GM21360 (cell line): ENCODE data around the gene TWIST2.

ENCODE experiments used
- ATAC-seq: cut with Tn5 transposase; IDR thresholded peaks from one replicate; pipeline ENCODE4 v1.9.1; 2021; ENCODE audit warnings: mild to moderate bottlenecking, moderate library complexity; ENCODE audit not compliant: unreplicated experiment

The TWIST2 gene

DNA sequence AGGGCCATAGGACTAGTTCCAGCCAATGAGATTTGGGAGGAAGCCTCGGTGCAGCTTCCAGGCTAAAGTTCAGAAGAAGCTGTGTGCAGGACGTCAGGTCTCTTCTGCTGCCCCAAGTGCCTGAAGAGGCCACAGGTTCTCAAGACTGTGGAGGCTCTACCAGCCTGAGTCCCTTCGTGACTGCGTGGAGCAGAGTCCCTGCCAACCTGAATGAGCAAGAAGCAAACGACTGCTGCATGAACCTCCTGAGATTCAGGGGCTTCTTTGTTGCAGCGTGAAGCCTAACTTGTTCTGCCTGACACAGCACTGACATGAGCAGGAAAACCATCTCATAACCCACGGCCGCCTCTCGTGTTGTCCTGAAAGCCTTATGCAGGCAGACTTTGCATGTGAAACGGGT is 39.7 kb downstream of the TWIST2 start:
- ATAC-seq, result no peak

DNA sequence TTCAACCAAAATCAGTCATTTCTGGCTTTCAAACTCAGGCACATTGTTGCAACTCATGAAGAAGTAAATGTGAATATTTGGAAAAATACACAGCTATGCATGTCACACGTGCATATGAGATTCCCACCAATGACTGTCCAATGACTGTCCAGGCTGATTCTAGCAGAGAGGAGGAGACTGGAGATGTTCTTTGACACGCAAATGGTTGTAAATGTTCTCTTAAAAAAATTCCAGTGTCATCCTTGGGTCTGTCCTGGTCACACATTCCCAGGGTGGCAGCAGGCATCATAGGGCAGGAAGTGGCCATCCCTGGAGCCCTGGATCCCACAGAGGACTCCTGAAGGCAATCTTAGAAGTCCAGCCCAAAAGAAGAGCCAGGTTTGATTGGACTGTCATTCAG is 40.9 kb downstream of the TWIST2 start:
- ATAC-seq, result no peak

GRCh38 chr2:238890131-238890530 is 42.2 kb downstream of the TWIST2 start:
- no peak for ATAC-seq

GRCh38 chr2:238890618-238891456 is 43.0 kb downstream of the TWIST2 start:
- no peak for ATAC-seq

DNA sequence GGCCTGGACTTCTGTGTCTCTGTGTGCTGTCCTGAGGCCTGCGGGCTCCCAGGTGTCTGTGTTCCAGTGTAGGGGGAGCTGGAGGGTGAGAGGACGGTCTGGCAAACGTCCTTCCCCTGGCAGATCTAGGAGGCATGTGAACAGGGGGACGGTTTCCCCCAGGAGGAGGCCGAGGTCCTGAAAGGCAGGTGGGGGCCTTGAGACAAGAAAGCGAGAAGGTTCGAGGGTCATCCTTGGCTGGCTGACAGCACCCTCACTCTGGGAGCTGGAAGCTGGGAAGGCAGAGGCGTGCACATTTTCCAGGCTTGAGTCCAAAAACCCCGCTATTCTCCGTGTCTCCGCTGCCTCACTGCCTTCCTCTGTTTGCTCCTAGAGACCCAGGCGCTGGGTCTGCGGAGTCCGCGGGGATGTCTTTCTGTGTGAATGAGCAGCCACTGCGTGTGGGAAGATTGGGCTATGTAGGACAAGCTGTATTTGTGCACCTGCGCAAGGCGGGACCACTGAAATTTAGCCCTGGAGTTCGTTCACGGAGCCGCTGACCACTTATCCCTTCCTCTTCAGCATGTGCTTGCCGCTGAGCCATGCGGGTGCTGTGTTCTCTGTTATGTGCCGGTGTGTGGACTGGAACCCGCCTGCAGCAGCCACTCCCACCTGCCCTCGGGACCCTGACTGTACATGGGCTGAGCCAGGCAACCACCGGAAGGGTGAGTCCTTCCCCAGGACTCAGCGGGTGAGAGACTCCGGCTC is 43.7 kb downstream of the TWIST2 start:
- ATAC-seq, result no peak

DNA sequence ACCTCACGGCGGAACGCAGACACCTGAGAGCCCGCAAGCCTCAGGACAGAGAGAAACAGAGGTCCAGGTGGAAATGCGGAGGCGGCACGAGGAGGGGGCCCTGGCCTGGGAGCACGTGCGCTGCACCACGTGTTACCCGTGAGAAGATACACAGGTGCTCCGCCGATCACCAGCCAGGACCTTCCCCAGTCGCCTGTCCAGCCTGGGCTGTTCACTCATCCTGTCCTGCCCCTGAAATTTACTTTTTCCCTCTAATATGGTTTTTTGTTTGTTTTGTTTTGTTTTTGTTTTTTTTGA is 44.3 kb downstream of the TWIST2 start:
- no peak for ATAC-seq

DNA sequence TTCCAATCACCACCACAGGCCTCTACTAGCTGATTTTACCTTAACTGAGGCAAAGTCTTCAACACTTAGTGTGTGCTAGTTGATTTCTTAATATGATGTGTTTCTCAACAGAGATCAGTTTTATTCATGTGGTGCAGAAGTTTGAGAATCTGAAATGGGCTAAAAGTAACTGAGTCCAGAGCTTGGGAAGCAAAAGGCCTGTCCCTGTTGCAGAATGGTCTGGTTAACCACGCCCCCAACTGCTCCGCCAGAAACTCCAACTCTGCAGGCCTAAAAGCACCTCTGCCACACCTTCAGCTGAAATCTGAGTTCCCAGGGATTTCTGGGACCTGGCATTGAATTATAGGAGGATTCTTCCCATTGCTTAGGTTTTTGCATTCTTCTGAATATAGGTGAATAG is 44.9 kb downstream of the TWIST2 start:
- ATAC-seq, result no peak

- ATAC-seq, result no peak
These were observed 45.6 kb downstream of the TWIST2 start for GRCh38 chr2:238893349-238894000.

DNA sequence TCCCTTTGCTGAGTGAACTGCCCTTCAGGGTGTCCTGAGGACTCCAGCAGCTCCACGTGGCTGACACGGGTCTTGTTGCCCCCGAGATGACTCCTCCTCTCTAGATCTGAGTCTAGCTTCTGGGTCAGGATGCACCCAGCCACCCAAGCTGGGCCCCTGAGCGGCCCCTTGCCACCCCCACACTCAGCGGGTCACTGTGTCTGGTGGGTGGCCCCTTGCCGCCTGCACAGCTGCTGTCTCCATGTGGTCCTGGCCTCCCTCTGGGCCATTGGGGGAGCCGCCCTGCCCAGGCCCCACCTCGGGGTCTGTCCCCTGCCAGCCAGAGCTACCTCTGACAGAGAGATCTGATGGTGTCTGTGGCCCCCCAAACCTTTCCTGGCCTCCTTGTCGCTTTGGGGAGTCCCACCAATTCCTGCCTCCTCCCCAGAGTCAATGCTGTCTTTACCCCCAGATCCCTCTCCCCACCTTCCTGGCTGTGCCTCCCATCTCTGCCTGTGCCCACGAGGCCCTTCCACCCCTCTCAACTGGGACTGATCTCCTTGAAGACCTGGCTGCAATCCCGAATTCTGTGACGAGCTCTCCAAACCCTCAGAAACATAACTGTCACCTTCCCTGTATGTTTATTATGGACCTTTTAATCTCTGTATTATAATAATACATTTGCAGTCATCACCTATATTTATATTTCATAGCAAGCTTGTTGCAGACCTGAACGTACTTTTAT is 46.5 kb downstream of the TWIST2 start:
- ATAC-seq, result no peak

- ATAC-seq, result no peak
These were observed 47.0 kb downstream of the TWIST2 start for GRCh38 chr2:238894950-238895298.

GRCh38 chr2:238895361-238895882 is 47.5 kb downstream of the TWIST2 start:
- no peak for ATAC-seq

DNA sequence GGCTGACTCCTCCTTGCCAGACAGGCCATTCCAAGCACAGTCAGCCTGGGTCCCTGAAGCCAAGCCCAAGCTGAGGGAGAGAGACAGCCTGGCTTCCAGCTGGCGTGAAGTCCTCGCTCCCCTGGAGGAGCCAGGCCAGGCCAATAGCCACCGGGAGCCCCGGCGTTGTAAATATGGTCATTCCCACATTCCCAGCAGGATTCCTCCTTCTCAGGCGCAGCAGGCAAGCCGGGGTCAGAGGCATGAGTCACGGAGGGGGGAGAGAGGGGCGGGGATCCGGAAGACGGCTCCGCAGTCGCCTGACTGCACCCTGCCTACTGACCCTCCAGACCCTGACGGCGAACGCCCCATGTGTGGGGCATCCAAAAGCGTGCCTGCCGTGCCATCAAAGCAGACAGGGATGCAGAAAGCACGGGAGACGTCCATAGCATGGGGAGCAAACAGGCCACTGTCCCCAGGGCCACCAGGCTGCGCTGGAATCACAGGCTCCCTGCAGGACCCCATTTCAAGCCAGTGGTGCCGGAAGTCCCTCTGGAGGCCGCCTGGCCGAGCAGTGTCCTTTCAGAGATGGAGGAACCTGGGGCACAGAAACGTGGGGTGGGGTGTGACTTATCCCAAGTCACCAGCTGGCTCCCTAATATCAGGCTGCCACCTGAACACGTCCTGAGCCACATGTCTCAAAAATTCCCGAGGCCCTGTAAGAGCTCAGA is 48.2 kb downstream of the TWIST2 start:
- ATAC-seq, result no peak

GRCh38 chr2:238896641-238897040 is 48.8 kb downstream of the TWIST2 start:
- ATAC-seq, result no peak

DNA sequence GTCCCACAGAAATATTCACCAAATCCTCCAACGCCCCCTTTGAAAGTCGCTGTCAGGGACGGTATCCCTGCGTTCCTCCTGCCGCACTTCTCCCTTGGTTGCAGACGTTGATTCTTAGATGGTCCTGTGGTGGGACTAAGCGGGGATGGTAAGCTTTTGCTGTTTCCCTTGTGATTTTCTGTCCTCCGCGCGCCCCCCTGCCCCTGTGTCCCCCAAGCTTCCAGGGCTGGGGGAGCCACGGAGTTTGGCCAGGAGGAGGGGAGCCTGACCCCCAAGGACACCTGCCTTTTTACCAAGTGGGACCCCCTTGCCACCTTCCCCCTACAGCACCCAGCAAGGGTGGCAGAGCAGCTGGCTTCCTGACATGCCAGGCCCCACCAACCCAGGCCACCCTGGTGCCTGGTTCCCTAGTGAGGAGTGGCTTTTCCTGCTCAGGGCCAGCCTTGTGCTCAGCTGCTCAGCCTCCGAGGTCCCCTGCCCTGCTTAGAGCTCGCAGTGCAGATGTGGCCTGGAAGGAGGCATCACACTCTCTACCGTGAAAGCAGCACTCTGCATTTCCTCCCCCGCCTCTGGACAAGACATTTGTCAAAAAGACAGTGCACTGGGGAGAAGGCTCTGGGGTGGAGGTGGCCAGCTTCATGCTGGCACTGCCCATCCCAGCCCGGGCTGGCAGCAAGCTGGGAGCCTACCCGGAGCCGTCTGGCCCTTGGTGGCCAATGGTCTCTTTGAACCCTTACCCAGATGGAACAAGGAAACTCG is 49.4 kb downstream of the TWIST2 start:
- no peak for ATAC-seq

- no peak for ATAC-seq
These were observed 50.0 kb downstream of the TWIST2 start for GRCh38 chr2:238897911-238898311.

- no peak for ATAC-seq
These were observed 50.8 kb downstream of the TWIST2 start for GRCh38 chr2:238898534-238899281.

GRCh38 chr2:238899386-238899785 is 51.5 kb downstream of the TWIST2 start:
- no peak for ATAC-seq

- ATAC-seq, result no peak
These were observed 52.6 kb downstream of the TWIST2 start for GRCh38 chr2:238900511-238900910.

DNA sequence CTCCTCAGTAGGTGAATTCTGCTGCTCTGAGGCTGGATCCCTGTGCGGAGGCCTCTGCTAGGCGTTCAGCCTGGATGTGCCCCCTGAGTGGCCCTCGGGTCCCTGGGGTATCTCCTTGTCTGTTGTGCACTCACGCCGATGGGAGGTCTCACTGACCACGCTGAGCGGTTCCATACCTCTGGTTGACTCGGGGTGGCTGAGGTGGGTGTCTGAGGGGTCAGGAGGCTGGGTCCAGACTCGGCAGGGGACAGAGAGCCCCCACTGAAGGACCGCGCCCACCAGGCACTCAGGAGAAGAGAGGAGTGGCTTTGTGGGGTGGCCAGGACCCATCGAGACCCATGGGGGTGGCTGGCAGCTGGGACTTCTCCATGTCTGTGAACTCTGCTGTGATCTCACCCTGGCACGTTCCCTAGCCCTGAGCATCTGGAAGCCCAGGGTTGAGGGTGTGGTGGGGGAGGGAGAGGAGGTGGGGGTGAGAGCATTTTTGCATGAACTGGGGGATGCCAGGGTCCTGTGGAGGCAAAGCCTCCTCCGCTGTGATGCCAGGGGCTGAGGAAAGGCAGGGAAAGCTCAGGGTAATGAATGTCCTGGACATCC is 53.7 kb downstream of the TWIST2 start:
- no peak for ATAC-seq
